Neural crest cell (in vitro differentiated cells): ENCODE data around the gene NPSR1. TPM values are rescaled to one million over a fixed set of nuclear protein-coding genes. Genes with fewer than 3 reads are reported as not detected.

Experiments
- DNase-seq: peaks from one replicate; pipeline ENCODE4 v3.0.0; 2021; ENCODE audit warnings: low read depth, mixed read lengths, low spot score
- H3K27ac Mint-ChIP-seq: one replicate; pipeline ENCODE4 v1.8.0; 2021; ENCODE audit warnings: mild to moderate bottlenecking, mixed read lengths; ENCODE audit not compliant: unreplicated experiment
- H3K27me3 Mint-ChIP-seq: 2 replicates; pipeline ENCODE4 v1.8.0; 2021; ENCODE audit warnings: low read depth, mild to moderate bottlenecking, mixed read lengths
- H3K36me3 Mint-ChIP-seq: 2 replicates; pipeline ENCODE4 v1.8.0; 2021; ENCODE audit warnings: low read depth, mild to moderate bottlenecking, mixed read lengths
- H3K4me1 Mint-ChIP-seq: 2 replicates; pipeline ENCODE4 v1.8.0; 2021; ENCODE audit warnings: mixed read lengths
- H3K4me3 Mint-ChIP-seq: one replicate; pipeline ENCODE4 v1.8.0; 2021; ENCODE audit warnings: mild to moderate bottlenecking, mixed read lengths
- H3K9me3 Mint-ChIP-seq: 2 replicates; pipeline ENCODE4 v1.8.0; 2021; ENCODE audit warnings: mixed read lengths
- CTCF ChIP-seq: fragments of 200-600 bp; sonication (generic); conservative IDR thresholded peaks from 2 replicates; pipeline ENCODE4 v1.5.0; 2021; ENCODE audit warnings: antibody characterized with exemption, mild to moderate bottlenecking
- total RNA-seq: library from RNA; stranded (reverse); gene quantifications from 2 replicates; pipeline ENCODE4 v1.2.1, GENCODE V29; 2021

NPSR1 gene
- total RNA-seq, 1 donor from 2014 or later: not detected

GRCh38 chr7:34677491-34677890 is 19.5 kb downstream of the NPSR1 start:
- no peaks in the 10 kb centered on the region for H3K27me3 Mint-ChIP-seq
- peaks cover 1% of the 10 kb centered on the region for H3K4me1 Mint-ChIP-seq
- no peak for DNase-seq
- H3K4me3 Mint-ChIP-seq: no peak overlapping the region
- H3K27ac Mint-ChIP-seq: no peak overlapping the region
- TF ChIP-seq CTCF: no peak
- no peaks in the 10 kb centered on the region for H3K9me3 Mint-ChIP-seq
- H3K36me3 Mint-ChIP-seq: no peaks in the 10 kb centered on the region

DNA sequence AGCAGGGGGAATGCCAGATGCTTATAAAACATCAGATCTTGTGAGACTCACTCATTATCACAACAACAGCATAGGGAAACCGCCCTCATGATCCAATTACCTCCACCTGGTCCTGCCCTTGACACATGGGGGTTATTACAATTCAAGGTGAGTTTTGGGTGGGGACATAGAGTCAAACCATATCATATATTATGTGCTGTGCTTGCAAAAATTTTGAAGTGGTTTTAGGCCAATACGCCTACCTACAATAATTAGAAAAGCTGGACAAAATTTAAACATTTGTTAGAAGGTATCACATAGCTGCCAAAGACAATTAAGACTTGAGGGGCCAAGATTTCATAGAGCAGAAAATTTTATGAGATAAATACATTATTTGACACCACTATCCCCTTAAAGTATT is 29.5 kb downstream of the NPSR1 start:
- no peaks in the 10 kb centered on the region for H3K27me3 Mint-ChIP-seq
- H3K27ac Mint-ChIP-seq: no peak overlapping the region
- H3K4me1 Mint-ChIP-seq: peaks cover 8% of the 10 kb centered on the region
- no peak overlapping the region for H3K4me3 Mint-ChIP-seq
- no peak for DNase-seq
- peaks cover 3% of the 10 kb centered on the region for H3K9me3 Mint-ChIP-seq
- peaks cover 4% of the 10 kb centered on the region for H3K36me3 Mint-ChIP-seq
- TF ChIP-seq CTCF: no peak

- Mint-ChIP-seq H3K9me3 (peaks cover 29% of the 10 kb centered on the region), H3K4me3 (no peak overlapping the region), H3K4me1 (no peaks in the 10 kb centered on the region), H3K27me3 (no peaks in the 10 kb centered on the region), H3K36me3 (peaks cover 6% of the 10 kb centered on the region), H3K27ac (no peak overlapping the region)
- no peak for TF ChIP-seq CTCF
- DNase-seq: no peak
Measured at GRCh38 chr7:34696415-34696814, 38.4 kb downstream of the NPSR1 start.

GRCh38 chr7:34709771-34710170 is 51.8 kb downstream of the NPSR1 start:
- DNase-seq: no peak
- H3K4me3 Mint-ChIP-seq: no peak overlapping the region
- H3K4me1 Mint-ChIP-seq: no peaks in the 10 kb centered on the region
- TF ChIP-seq CTCF: no peak
- H3K27ac Mint-ChIP-seq: no peak overlapping the region
- no peaks in the 10 kb centered on the region for H3K27me3 Mint-ChIP-seq
- H3K36me3 Mint-ChIP-seq: no peaks in the 10 kb centered on the region
- no peaks in the 10 kb centered on the region for H3K9me3 Mint-ChIP-seq

- no peaks in the 10 kb centered on the region for H3K27me3 Mint-ChIP-seq
- peak overlapping the region; percentile 81 for H3K27ac Mint-ChIP-seq
- H3K36me3 Mint-ChIP-seq: no peaks in the 10 kb centered on the region
- no peak overlapping the region for H3K4me3 Mint-ChIP-seq
- TF ChIP-seq CTCF: no peak
- H3K9me3 Mint-ChIP-seq: no peaks in the 10 kb centered on the region
- H3K4me1 Mint-ChIP-seq: peaks cover 10% of the 10 kb centered on the region
- DNase-seq: no peak
Measured at GRCh38 chr7:34718867-34719266, 60.8 kb downstream of the NPSR1 start.

DNA sequence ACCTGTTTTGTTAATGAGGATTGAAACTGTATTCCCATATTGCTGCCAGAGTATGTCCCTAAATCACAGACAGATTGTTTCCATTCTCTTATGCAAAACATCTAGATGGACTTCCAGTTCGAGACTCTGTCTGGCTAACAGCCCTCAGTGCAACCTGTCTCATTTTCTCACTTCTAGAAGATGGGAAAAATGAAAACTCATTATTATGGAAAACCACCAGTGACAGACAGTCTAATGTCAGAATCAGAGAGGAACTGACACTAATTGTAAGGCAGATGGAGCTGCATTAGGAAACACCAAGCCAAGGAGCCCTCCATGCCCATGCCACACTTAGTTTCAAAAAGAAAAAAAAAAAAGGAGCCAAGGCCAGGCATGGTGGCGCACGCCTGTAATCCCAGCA is 61.6 kb downstream of the NPSR1 start:
- H3K27me3 Mint-ChIP-seq: no peaks in the 10 kb centered on the region
- H3K4me1 Mint-ChIP-seq: peaks cover 10% of the 10 kb centered on the region

More for the DNA sequence above, 61.6 kb downstream of the NPSR1 start:
- no peaks in the 10 kb centered on the region for H3K36me3 Mint-ChIP-seq
- H3K27ac Mint-ChIP-seq: no peak overlapping the region
- no peak for DNase-seq
- no peak for TF ChIP-seq CTCF
- no peaks in the 10 kb centered on the region for H3K9me3 Mint-ChIP-seq
- no peak overlapping the region for H3K4me3 Mint-ChIP-seq
